ENCODE data around the gene SMIM20.

- TF ChIP-seq CTCF (conservative IDR thresholded peaks at IDR 0.05; ENCODE audit: low read depth, low read length) (no peak), EZH2phosphoT487 (IDR thresholded peaks at IDR 0.05; ENCODE audit: borderline replicate concordance, low read length) (no peak)
Measured at GRCh38 chr4:25900310-25900709, 13.7 kb upstream of the SMIM20 start.
